Stimulated activated CD4-positive, alpha-beta T cell treated with anti-CD3 and anti-CD28 coated beads, Interleukin-2, amount 100 ng/mL, for 48 hours (primary cell): ENCODE results near the gene TAPT1.
"Not testable (repeated sequence)": the region's sequence is repeated elsewhere in the genome, so short reads cannot be mapped to it uniquely, and the experiment has no call there.

Source experiments
- DNase-seq, 2 donors: peaks; one replicate each; pipeline ENCODE4 v3.0.0-alpha.2; 2020

The TAPT1 gene

GRCh38 chr4:16168144-16168543, 58.1 kb downstream of the TAPT1 start:
- DNase-seq: no peak

GRCh38 chr4:16165931-16166330, 60.3 kb downstream of the TAPT1 start:
- DNase-seq: no peak

- no peak for DNase-seq
Measured at GRCh38 chr4:16162891-16163290, 63.4 kb downstream of the TAPT1 start.

GRCh38 chr4:16161851-16162408, 64.3 kb downstream of the TAPT1 start:
- DNase-seq: no peak

GRCh38 chr4:16160457-16160856, 65.8 kb downstream of the TAPT1 start:
- DNase-seq: no peak

- no peak for DNase-seq
Measured at GRCh38 chr4:16159286-16159685, 67.0 kb downstream of the TAPT1 start.

GRCh38 chr4:16158504-16158852, 67.8 kb downstream of the TAPT1 start:
- DNase-seq: no peak

- no peak for DNase-seq
Measured at GRCh38 chr4:16157609-16158503, 68.4 kb downstream of the TAPT1 start.

GRCh38 chr4:16155528-16156169, 70.6 kb downstream of the TAPT1 start:
- DNase-seq: no peak

GRCh38 chr4:16154451-16154850, 71.8 kb downstream of the TAPT1 start:
- no peak for DNase-seq

- DNase-seq: no peak
Measured at GRCh38 chr4:16150716-16151115, 75.6 kb downstream of the TAPT1 start.

GRCh38 chr4:16144913-16145312, 81.4 kb downstream of the TAPT1 start:
- DNase-seq: not testable (repeated sequence)

GRCh38 chr4:16142598-16143310, 83.5 kb downstream of the TAPT1 start:
- no peak for DNase-seq

GRCh38 chr4:16140879-16141249, 85.4 kb downstream of the TAPT1 start:
- no peak for DNase-seq

- DNase-seq: no peak
Measured at GRCh38 chr4:16140231-16140878, 85.9 kb downstream of the TAPT1 start.

- DNase-seq: no peak
Measured at GRCh38 chr4:16139066-16139945, 87.0 kb downstream of the TAPT1 start.

- DNase-seq: no peak
Measured at GRCh38 chr4:16136827-16137226, 89.4 kb downstream of the TAPT1 start.

GRCh38 chr4:16136311-16136710, 90.0 kb downstream of the TAPT1 start:
- DNase-seq: no peak

GRCh38 chr4:16133406-16133805, 92.9 kb downstream of the TAPT1 start:
- no peak for DNase-seq

- no peak for DNase-seq
Measured at GRCh38 chr4:16131293-16131692, 95.0 kb downstream of the TAPT1 start.

GRCh38 chr4:16129336-16129735, 96.9 kb downstream of the TAPT1 start:
- no peak for DNase-seq

GRCh38 chr4:16126714-16127113, 99.6 kb downstream of the TAPT1 start:
- no peak for DNase-seq
